Measurements from ENCODE around the gene PPP2R2C. TPM values are rescaled to one million over a fixed set of nuclear protein-coding genes. Genes with fewer than 3 reads are reported as not detected.

The PPP2R2C gene
- polyA plus RNA-seq, 1 donor from 2014 or later = 34.4 TPM

DNA sequence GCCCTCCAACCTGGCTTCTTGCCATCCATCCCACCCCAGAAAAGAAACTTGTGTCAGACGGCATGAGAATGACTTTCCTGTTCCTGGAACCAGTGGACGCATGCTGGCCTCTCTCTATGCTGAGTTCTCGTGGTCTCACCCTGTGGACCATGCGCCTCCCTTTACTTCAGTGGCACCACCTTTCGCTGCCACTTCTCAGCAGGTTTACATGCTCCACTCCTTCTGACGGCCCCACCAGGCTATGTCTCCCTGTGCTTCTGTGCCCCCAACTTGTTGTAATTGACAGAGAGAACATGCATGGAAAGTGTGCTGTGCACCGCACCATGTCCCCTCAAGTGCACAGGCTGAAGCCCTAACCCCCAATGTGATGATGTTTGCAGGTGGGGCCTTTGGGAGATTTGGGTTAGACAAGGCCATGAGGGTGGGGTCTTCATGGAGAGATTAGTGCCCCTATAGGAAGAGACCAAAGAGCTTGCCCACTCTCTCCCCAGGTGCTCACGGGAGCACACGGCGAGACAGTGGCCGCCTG is 3.1 kb upstream of the PPP2R2C start:
- Histone ChIP-seq H3F3A (ENCODE audit: insufficient read depth, low read length, poor library complexity, severe bottlenecking) (no peaks in the 10 kb centered on the region), H3K4me3 (ENCODE audit: low read length) (no peak overlapping the region), H2AFZ (ENCODE audit: low read depth, low read length) (no peak overlapping the region), H3K79me2 (replicated peaks; ENCODE audit: insufficient read depth, low read length) (no peaks in the 10 kb centered on the region), H3K9ac (ENCODE audit: low read length) (no peak overlapping the region), H3K27ac (ENCODE audit: low read length) (no peak overlapping the region), H3K9me3 (ENCODE audit: low read length) (no peaks in the 10 kb centered on the region), H3K4me2 (ENCODE audit: low read length) (no peak overlapping the region), H3K36me3 (ENCODE audit: insufficient read depth, low read length) (no peaks in the 10 kb centered on the region), H4K20me1 (ENCODE audit: insufficient read depth) (no peaks in the 10 kb centered on the region), H3K27me3 (ENCODE audit: insufficient read depth, low read depth, low read length) (peaks cover 31% of the 10 kb centered on the region), H3K9me2 (ENCODE audit: insufficient read depth, low read length) (no peaks in the 10 kb centered on the region)
- TF ChIP-seq SMC3 (conservative IDR thresholded peaks at IDR 0.05; ENCODE audit: poor library complexity) (no peak), EP300 (conservative IDR thresholded peaks at IDR 0.05; ENCODE audit: poor library complexity, severe bottlenecking) (no peak), MXI1 (conservative IDR thresholded peaks at IDR 0.05; ENCODE audit: poor library complexity, severe bottlenecking) (no peak), RAD21 (conservative IDR thresholded peaks at IDR 0.05) (no peak), EZH2 (IDR thresholded peaks at IDR 0.05; ENCODE audit: borderline replicate concordance, insufficient read depth, low read length, poor library complexity, severe bottlenecking) (no peak)
- TF ChIP-seq, protein P1, sequence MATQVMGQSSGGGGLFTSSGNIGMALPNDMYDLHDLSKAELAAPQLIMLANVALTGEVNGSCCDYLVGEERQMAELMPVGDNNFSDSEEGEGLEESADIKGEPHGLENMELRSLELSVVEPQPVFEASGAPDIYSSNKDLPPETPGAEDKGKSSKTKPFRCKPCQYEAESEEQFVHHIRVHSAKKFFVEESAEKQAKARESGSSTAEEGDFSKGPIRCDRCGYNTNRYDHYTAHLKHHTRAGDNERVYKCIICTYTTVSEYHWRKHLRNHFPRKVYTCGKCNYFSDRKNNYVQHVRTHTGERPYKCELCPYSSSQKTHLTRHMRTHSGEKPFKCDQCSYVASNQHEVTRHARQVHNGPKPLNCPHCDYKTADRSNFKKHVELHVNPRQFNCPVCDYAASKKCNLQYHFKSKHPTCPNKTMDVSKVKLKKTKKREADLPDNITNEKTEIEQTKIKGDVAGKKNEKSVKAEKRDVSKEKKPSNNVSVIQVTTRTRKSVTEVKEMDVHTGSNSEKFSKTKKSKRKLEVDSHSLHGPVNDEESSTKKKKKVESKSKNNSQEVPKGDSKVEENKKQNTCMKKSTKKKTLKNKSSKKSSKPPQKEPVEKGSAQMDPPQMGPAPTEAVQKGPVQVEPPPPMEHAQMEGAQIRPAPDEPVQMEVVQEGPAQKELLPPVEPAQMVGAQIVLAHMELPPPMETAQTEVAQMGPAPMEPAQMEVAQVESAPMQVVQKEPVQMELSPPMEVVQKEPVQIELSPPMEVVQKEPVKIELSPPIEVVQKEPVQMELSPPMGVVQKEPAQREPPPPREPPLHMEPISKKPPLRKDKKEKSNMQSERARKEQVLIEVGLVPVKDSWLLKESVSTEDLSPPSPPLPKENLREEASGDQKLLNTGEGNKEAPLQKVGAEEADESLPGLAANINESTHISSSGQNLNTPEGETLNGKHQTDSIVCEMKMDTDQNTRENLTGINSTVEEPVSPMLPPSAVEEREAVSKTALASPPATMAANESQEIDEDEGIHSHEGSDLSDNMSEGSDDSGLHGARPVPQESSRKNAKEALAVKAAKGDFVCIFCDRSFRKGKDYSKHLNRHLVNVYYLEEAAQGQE (IDR thresholded peaks at IDR 0.05; ENCODE audit: borderline replicate concordance) = no peak
- TF ChIP-seq, protein P2, sequence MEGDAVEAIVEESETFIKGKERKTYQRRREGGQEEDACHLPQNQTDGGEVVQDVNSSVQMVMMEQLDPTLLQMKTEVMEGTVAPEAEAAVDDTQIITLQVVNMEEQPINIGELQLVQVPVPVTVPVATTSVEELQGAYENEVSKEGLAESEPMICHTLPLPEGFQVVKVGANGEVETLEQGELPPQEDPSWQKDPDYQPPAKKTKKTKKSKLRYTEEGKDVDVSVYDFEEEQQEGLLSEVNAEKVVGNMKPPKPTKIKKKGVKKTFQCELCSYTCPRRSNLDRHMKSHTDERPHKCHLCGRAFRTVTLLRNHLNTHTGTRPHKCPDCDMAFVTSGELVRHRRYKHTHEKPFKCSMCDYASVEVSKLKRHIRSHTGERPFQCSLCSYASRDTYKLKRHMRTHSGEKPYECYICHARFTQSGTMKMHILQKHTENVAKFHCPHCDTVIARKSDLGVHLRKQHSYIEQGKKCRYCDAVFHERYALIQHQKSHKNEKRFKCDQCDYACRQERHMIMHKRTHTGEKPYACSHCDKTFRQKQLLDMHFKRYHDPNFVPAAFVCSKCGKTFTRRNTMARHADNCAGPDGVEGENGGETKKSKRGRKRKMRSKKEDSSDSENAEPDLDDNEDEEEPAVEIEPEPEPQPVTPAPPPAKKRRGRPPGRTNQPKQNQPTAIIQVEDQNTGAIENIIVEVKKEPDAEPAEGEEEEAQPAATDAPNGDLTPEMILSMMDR (IDR thresholded peaks at IDR 0.05; ENCODE audit: poor library complexity, severe bottlenecking) = no peak

DNA sequence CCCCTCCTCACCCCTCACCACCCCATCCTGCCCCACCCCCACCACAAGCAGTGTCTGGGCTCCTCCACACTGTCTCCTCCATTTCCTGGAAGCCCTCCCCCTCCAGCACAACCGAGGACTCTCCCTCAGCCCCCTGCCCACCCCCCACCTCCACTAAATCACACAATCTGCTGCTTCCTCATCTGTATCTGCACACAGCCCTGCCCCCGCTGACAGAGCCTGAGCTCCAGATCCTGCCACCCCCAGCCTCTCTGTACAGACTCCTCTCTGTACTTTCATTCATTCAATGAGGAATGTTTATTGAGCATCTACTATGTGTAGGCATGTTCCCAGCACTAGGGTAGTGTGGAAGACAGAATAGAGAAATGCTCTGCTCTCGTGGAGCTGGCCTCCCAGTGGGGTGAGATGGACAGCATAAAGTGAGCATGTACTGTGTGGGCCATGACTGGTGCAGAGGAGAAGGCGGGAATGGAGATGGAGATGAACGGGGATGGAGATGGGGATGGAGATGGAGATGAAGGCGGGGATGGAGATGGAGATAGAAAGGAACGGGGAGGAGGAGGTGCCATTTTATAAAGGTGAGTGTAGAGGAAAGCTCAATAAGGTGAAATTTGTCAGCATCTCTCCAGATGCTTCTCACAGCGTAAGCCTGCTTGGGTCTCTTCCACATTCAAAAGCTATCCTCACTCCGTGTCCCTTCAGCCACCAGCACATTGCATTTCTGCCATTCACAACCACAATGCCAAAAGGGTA is 2.5 kb upstream of the PPP2R2C start:
- TF ChIP-seq EP300 (conservative IDR thresholded peaks at IDR 0.05; ENCODE audit: poor library complexity, severe bottlenecking) = no peak
- TF ChIP-seq MXI1 (conservative IDR thresholded peaks at IDR 0.05; ENCODE audit: poor library complexity, severe bottlenecking) = no peak
- TF ChIP-seq, protein P2 (IDR thresholded peaks at IDR 0.05; ENCODE audit: poor library complexity, severe bottlenecking) = no peak
- TF ChIP-seq RAD21 (conservative IDR thresholded peaks at IDR 0.05) = no peak
- TF ChIP-seq SMC3 (conservative IDR thresholded peaks at IDR 0.05; ENCODE audit: poor library complexity) = no peak
- no peak for TF ChIP-seq EZH2 (IDR thresholded peaks at IDR 0.05; ENCODE audit: borderline replicate concordance, insufficient read depth, low read length, poor library complexity, severe bottlenecking)
- TF ChIP-seq POLR2AphosphoS5 (IDR thresholded peaks at IDR 0.05) = no peak
- TF ChIP-seq, protein P1 (IDR thresholded peaks at IDR 0.05; ENCODE audit: borderline replicate concordance) = no peak
- no peak for TF ChIP-seq TAF1 (IDR thresholded peaks at IDR 0.05; ENCODE audit: low read depth)
- Histone ChIP-seq H3K36me3 (ENCODE audit: insufficient read depth, low read length) (no peaks in the 10 kb centered on the region), H3K9me2 (ENCODE audit: insufficient read depth, low read length) (no peaks in the 10 kb centered on the region)

More for the DNA sequence above, 2.5 kb upstream of the PPP2R2C start:
- Histone ChIP-seq H3K4me3 (ENCODE audit: low read length) (no peak overlapping the region), H3K9me3 (ENCODE audit: low read length) (no peaks in the 10 kb centered on the region), H3K79me2 (replicated peaks; ENCODE audit: insufficient read depth, low read length) (no peaks in the 10 kb centered on the region), H3K9ac (ENCODE audit: low read length) (no peak overlapping the region), H3F3A (ENCODE audit: insufficient read depth, low read length, poor library complexity, severe bottlenecking) (no peaks in the 10 kb centered on the region), H3K4me2 (ENCODE audit: low read length) (no peak overlapping the region), H3K27ac (ENCODE audit: low read length) (no peak overlapping the region), H3K27me3 (ENCODE audit: insufficient read depth, low read depth, low read length) (peaks cover 38% of the 10 kb centered on the region), H2AFZ (ENCODE audit: low read depth, low read length) (no peak overlapping the region), H4K20me1 (ENCODE audit: insufficient read depth) (no peaks in the 10 kb centered on the region)
